Stimulated activated naive CD8-positive, alpha-beta T cell treated with anti-CD3 and anti-CD28 coated beads, Interleukin-15, Interleukin-2, amounts not matched to agents 100 ng/mL and 50 ng/mL, for 24 hours (primary cell): Measurements from ENCODE around the gene RIC8A.

Source experiments
- H3K27ac Mint-ChIP-seq: one replicate; pipeline ENCODE4 v1.8.0; 2021; ENCODE audit warnings: mild to moderate bottlenecking, mixed read lengths
- H3K27me3 Mint-ChIP-seq: one replicate; pipeline ENCODE4 v1.8.0; 2021; ENCODE audit warnings: mixed read lengths
- H3K36me3 Mint-ChIP-seq: one replicate; pipeline ENCODE4 v1.8.0; 2021; ENCODE audit warnings: low read depth, mixed read lengths
- H3K4me1 Mint-ChIP-seq: one replicate; pipeline ENCODE4 v1.8.0; 2021; ENCODE audit warnings: low read depth, mixed read lengths
- H3K4me3 Mint-ChIP-seq: one replicate; pipeline ENCODE4 v1.8.0; 2021; ENCODE audit warnings: mild to moderate bottlenecking, mixed read lengths
- H3K9me3 Mint-ChIP-seq: one replicate; pipeline ENCODE4 v1.8.0; 2021; ENCODE audit warnings: mixed read lengths

The RIC8A gene

DNA sequence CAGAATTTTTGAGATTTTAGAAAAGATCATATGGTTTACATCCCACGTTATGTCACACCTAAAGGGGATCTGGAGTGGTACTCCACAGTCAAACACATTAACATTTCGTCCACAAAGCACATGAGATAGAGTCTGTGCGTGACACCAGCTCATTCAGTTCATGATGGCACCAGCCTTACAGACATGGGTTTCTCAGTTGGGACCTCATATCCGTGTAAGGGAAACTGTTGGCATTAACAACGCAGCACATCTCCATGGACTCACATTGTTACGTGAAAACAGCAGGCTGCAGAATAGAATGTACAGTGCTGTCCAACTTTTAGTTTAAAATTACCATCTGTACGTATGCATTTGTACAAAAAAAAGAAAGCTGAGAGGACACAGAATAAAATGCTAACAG lies 14.0 kb downstream of the RIC8A start:
- peaks cover 18% of the 10 kb centered on the region for H3K4me1 Mint-ChIP-seq
- no peak overlapping the region for H3K27ac Mint-ChIP-seq
- peaks cover 28% of the 10 kb centered on the region for H3K36me3 Mint-ChIP-seq
- H3K9me3 Mint-ChIP-seq: no peaks in the 10 kb centered on the region
- no peak overlapping the region for H3K4me3 Mint-ChIP-seq
- no peaks in the 10 kb centered on the region for H3K27me3 Mint-ChIP-seq

DNA sequence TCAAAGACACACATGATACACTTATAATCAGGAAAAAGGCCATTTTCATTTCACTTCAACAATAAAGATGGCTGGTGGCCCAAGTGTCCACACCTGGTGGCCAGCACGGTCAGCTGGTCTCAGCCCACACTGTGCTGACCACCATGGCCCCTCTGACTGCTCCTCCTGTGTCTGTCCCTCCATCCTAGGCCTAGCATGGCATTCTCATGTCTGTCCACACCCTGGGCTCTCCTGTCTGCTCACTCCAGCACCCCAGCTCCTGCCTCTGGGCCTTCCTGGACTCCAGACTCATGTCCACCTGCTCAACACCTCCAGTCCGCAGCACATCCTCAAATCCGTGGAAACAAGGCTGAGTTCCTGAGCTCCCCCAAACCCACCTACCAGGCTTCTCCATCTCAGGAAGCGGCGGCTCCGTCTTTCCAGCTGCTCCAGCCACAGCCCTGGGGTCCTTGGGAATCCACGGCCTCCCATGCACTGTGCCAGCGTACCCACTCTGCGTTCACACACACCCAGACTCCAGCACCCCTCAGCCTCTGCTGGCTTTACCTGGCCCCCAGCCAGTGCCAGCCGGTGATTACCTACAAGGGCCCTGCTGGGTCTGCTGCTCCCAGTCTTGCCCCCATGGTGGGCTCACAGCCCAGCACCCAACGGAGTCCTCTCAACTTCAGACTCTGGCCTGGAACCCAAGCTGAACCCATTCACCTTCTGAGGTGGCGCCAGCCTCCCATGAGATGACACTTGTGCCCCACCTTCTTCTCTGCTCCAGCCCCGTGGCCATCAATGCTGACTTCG lies 14.7 kb downstream of the RIC8A start:
- Mint-ChIP-seq H3K27ac (no peak overlapping the region), H3K27me3 (no peaks in the 10 kb centered on the region)

DNA sequence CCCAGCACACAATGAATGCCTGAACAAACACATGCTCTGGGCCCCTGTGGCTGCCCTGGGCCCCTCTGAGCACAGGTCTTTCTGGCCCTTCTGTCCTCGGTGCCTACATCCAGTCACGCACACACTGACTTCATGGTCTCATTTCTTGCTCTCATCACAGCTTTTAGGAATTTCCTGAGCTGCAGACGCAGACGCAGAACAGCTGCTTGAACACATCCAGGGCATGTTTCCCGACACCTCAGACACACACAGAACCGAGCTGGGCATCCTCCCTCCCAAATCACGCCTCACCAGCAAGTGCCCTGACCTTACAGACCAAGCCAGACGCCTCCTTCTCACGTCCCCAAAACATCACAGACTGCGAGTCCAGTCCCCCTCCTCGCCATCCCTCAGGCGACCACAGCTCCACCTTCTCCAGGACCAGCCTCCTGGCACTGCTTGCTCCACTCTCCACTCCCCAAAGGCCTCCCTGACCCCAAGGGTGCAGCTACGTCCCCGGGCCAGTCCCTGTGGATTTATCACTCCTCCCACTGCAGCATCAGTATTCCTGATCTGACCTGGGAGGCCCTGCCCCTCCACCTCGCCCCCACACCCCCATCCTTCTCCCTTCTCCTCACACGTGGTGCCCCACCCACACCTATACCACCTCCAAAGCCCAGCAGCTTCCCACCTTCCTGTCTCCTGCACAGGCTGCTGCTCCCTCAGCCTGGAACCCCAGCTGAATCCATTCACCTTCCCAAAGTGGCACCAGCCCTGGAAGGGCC lies 15.7 kb downstream of the RIC8A start:
- Mint-ChIP-seq H3K9me3 (no peaks in the 10 kb centered on the region), H3K4me3 (no peak overlapping the region), H3K36me3 (peaks cover 25% of the 10 kb centered on the region), H3K27ac (no peak overlapping the region), H3K4me1 (peaks cover 15% of the 10 kb centered on the region), H3K27me3 (no peaks in the 10 kb centered on the region)

More for the DNA sequence above, 14.7 kb downstream of the RIC8A start:
- no peaks in the 10 kb centered on the region for H3K9me3 Mint-ChIP-seq
- no peak overlapping the region for H3K4me3 Mint-ChIP-seq
- H3K4me1 Mint-ChIP-seq: peaks cover 18% of the 10 kb centered on the region
- H3K36me3 Mint-ChIP-seq: peaks cover 28% of the 10 kb centered on the region

DNA sequence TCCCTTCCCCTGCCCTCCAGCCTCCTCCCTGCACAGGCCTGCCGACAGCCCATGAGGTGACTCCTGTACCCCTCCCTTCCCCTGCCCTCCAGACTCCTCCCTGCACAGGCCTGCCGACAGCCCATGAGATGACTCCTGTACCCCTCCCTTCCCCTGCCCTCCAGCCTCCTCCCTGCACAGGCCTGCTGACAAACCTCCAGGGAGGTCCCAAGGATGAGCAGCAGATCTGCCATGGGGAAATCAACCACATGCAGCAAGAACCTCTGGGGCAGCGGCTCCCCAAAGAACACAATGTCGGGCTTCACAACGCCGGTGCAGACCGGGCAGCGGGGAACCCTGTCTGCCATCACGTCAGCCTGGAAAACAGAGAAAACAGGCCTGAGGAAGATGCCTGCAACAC lies 16.4 kb downstream of the RIC8A start:
- no peaks in the 10 kb centered on the region for H3K9me3 Mint-ChIP-seq
- H3K4me3 Mint-ChIP-seq: no peak overlapping the region
- peaks cover 31% of the 10 kb centered on the region for H3K36me3 Mint-ChIP-seq
- peaks cover 22% of the 10 kb centered on the region for H3K4me1 Mint-ChIP-seq
- H3K27ac Mint-ChIP-seq: no peak overlapping the region
- no peaks in the 10 kb centered on the region for H3K27me3 Mint-ChIP-seq

DNA sequence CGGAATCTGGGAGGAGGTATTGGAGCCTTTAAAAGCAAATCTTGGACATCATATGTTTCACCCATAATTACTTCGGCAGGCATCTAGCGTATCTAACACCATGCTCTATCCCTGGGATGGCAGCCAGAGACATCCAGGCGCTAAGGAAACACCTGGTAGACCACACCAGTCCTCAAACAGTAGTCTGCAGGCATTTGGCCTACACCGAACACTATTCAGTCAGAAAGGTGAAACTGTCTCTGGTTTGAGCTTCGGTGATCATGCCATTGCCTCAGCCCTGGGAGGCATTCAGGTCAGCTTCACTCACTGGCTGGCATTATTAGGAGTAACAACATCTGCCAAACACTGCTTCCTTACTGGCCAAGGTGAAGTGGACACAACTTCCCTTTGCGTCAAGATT lies 16.9 kb downstream of the RIC8A start:
- Mint-ChIP-seq H3K27ac (peak overlapping the region; percentile 36), H3K36me3 (peaks cover 32% of the 10 kb centered on the region), H3K27me3 (no peaks in the 10 kb centered on the region), H3K4me3 (no peak overlapping the region), H3K9me3 (no peaks in the 10 kb centered on the region), H3K4me1 (peaks cover 25% of the 10 kb centered on the region)

DNA sequence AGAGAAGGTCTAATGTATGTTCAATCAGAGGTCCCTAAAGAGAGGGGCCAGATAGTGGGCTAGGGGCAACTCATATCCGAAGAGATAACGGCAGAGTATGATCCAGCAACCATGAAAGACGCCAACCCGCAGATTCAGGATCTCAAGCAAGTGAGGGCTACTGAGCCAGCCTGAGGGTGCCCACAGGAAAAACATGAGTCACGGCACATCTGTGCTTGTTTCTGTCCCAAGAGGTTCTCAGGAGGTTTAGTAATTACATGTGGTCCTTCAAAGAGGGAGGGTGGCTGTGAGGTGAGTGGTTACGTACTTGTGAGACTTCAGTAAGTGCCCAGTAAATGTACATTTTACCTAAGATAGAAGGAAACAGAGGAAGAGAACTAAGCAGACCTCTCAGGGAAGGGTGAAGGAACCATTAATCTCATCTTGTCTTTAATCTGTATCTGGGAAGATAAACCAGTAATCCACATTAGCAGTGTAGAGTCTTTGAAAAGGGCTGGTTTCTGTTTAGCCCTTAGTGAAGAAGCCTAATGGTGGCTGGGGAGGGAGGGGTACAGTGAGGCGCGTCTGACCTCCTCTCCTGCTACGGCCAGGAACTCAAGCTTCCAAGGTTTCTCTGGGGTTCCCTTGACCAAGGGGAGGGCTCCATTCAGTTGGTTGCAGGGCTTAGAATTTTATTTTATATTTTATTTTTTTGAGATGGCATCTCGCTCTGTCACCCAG lies 18.4 kb downstream of the RIC8A start:
- peaks cover 25% of the 10 kb centered on the region for H3K4me1 Mint-ChIP-seq
- no peaks in the 10 kb centered on the region for H3K9me3 Mint-ChIP-seq
- peaks cover 32% of the 10 kb centered on the region for H3K36me3 Mint-ChIP-seq
- peak overlapping the region; percentile 27 for H3K4me3 Mint-ChIP-seq
- peak overlapping the region; percentile 89 for H3K27ac Mint-ChIP-seq
- no peaks in the 10 kb centered on the region for H3K27me3 Mint-ChIP-seq

DNA sequence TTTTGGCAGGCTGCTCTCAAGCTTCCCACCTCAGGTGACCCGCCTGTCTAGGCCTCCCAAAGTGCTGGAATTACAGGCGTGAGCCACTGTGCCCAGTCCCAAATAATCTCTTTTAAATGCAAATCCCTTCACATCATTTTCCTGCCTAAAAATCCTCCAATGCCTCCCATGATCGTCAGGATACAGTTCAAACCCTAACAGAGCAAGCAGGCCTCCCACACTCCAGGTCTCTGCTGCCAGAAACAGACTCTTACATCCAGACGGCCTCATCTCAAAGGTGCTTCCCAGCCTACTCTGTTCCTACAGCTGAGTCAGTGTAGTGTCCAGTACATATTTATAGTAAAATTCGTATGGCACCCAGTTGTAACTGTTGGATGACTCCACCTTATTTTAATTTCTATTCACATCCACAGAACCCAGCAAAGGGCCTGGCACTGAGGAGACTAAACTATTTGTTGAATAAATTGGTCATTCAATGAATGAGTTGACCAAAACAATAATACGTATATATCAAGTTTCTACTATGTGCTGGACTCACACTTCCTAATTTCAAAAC lies 20.4 kb downstream of the RIC8A start:
- H3K27ac Mint-ChIP-seq: peak overlapping the region; percentile 41
- no peaks in the 10 kb centered on the region for H3K27me3 Mint-ChIP-seq

DNA sequence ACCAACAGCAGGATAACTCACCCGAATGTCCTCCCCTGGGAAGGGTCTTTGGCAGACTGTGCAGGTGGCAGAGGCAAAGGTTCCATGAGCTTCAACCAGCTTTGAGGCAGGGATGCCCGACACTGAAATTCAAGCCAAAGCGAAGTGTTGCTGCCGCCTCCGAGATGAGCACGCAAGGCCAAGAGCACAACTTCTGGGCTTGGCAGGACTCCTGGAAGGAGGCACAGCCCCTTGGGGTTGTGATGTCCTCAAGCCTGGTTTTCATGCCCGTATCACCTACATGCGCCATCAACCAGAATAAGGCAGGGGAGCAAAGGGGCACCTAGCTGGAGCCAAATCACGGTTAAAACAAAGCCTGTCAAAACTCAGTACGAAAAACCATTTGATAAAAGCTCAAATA lies 22.9 kb downstream of the RIC8A start:
- Mint-ChIP-seq H3K9me3 (no peaks in the 10 kb centered on the region), H3K27me3 (no peaks in the 10 kb centered on the region), H3K4me1 (peaks cover 33% of the 10 kb centered on the region), H3K27ac (no peak overlapping the region), H3K36me3 (peaks cover 17% of the 10 kb centered on the region), H3K4me3 (no peak overlapping the region)

More for the DNA sequence above, 20.4 kb downstream of the RIC8A start:
- no peaks in the 10 kb centered on the region for H3K9me3 Mint-ChIP-seq
- H3K4me3 Mint-ChIP-seq: no peak overlapping the region
- peaks cover 23% of the 10 kb centered on the region for H3K36me3 Mint-ChIP-seq
- H3K4me1 Mint-ChIP-seq: peaks cover 25% of the 10 kb centered on the region

DNA sequence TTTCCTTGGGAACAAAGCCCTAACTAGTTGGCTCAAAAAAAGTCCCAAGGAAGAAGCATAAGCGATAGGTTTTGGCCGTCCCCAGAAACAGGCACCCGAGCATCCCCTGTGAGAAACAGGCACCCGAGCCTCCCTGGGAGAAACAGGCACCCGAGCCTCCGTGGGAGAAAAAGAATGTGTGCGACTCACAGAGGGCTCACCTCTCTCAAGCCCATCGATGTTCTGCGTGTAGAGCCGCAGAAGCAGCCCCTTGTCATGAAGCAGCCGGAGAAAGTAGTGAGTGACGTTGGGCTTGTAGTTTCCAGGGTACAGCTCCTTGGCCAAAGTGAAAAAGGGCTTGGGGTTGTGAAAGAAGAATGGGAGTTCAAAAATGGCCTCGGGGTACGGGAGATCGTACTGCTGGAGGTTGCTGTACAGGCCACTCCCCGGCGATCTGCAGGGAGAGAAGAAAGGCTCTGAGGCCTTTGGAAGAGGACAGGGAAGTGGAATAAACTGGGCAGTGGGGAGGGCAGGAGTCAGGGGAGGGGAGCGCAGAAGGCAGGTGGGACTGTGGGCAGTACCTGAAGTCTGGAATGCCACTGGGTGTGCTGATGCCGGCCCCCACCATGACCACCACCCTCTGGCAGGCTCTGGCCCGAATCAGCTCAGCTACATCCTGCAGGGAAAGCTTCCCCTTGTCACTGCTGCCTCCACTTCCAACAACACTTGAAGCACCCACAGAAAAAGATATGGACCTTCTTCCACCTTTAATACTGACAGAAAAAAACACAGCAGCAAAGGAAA lies 25.5 kb downstream of the RIC8A start:
- H3K4me3 Mint-ChIP-seq: no peak overlapping the region
- H3K27me3 Mint-ChIP-seq: no peaks in the 10 kb centered on the region
- H3K27ac Mint-ChIP-seq: no peak overlapping the region
- peaks cover 9% of the 10 kb centered on the region for H3K36me3 Mint-ChIP-seq
- no peaks in the 10 kb centered on the region for H3K9me3 Mint-ChIP-seq
- peaks cover 32% of the 10 kb centered on the region for H3K4me1 Mint-ChIP-seq

DNA sequence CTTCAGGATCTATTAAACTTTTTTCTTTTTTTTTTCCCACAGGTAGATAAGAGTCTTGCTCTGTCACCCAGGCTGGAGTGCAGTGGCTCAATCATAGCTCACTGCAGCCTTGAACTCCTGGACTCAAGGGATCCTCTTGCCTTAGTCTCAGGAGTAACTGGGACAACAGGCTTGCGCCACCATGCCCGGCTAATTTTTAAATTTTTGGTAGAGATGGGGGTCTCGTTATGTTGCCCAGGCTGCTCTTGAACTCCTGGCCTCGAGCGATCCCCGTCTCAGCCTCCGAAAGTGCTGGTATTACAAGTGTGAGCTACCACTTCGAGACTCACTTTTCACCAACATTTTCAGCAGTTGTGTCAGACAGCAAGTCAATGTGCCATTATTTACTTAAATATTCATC lies 27.7 kb downstream of the RIC8A start:
- peak overlapping the region; percentile 93 for H3K27ac Mint-ChIP-seq
- H3K9me3 Mint-ChIP-seq: no peaks in the 10 kb centered on the region
- H3K4me1 Mint-ChIP-seq: peaks cover 42% of the 10 kb centered on the region
- peaks cover 20% of the 10 kb centered on the region for H3K36me3 Mint-ChIP-seq
- no peaks in the 10 kb centered on the region for H3K27me3 Mint-ChIP-seq
- H3K4me3 Mint-ChIP-seq: peak overlapping the region; percentile 94

DNA sequence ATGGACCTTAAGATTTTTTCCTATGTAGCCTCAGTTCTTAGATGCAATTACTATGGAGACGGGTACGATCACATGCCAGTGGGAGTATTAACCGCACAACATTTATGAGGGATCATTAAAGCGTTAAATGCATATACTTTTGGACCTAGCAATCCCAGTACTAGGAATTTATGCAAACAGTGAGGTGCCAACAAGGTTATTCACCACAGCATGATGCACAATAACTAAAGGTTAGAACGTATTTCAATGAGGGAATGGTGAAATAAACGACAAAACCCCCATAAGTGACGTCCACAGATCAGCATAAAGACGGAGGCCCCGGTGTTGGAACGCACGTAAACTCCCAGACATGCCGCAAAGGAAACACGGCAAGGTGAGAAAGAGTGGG lies 28.1 kb downstream of the RIC8A start:
- Mint-ChIP-seq H3K9me3 (no peaks in the 10 kb centered on the region), H3K27ac (peak overlapping the region; percentile 93), H3K4me1 (peaks cover 46% of the 10 kb centered on the region), H3K4me3 (peak overlapping the region; percentile 94), H3K36me3 (peaks cover 25% of the 10 kb centered on the region), H3K27me3 (no peaks in the 10 kb centered on the region)

DNA sequence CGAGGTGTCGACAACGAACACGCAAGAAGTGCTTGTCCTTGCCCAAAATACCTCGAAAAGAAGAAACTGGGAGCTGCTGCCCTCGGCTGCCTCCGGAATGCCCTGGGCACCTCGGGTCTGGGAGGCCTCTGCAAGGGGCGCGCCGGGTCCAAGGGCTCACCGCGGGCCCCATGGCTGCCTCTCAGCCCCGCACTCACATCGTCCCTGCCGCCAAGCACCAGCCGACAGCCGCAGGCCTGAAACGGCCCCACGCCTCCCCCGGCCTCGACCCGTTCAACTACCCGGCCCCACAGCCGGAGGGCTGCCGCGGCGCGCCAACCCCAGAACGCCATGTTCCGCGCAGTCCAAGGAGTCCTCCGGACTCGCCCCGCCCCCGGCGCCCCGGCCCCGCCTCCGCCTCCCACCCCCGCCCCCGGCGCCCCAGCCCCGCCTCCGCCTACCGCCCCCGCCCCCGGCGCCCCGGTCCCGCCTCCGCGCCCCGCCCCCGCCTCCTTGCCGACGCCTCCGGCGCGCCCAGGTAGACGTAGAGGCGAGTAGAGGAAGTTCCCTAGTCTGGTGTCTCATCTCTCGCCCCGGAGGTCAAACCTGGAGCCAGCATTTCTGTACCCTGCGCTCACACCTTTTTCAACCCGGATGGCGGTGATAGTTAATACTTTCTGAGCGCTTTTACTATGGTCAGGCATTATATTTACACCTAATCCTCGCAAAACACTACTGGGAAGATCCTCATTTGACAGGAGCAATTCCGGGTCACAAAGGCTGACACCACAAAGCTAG lies 28.7 kb downstream of the RIC8A start, which contains the start of gene SIRT3:
TSS of gene SIRT3 (minus strand) at position 346 of the 777 bp plus-strand sequence. CDS start at position 332, 14 bp downstream.
- Mint-ChIP-seq H3K36me3 (peaks cover 27% of the 10 kb centered on the region), H3K4me1 (peaks cover 49% of the 10 kb centered on the region), H3K27ac (peak within 1 kb of the TSS; percentile 99), H3K4me3 (peak within 1 kb of the TSS; percentile 94), H3K9me3 (no peaks in the 10 kb centered on the region), H3K27me3 (no peaks in the 10 kb centered on the region)
